GM12865 (cell line): ENCODE results near the gene COMMD4.
"Not testable (repeated sequence)": the region's sequence is repeated elsewhere in the genome, so short reads cannot be mapped to it uniquely, and the experiment has no call there.

Source experiments
- DNase-seq: peaks from one replicate; pipeline ENCODE4 v3.0.0; 2010; ENCODE audit warnings: low read depth
- H3K4me3 ChIP-seq: 2 replicates; pipeline ENCODE4 v1.5.1; 2011; ENCODE audit warnings: mild to moderate bottlenecking, low read depth, low read length, control low read depth
- TF ChIP-seq, protein P1 (sequence below): IDR thresholded peaks from 2 replicates; pipeline ENCODE4 v1.5.1; 2011; ENCODE audit warnings: low read length, control low read depth, low read depth, inconsistent platforms; ENCODE audit not compliant: insufficient read depth; ENCODE audit errors: missing control alignments

COMMD4 gene

DNA sequence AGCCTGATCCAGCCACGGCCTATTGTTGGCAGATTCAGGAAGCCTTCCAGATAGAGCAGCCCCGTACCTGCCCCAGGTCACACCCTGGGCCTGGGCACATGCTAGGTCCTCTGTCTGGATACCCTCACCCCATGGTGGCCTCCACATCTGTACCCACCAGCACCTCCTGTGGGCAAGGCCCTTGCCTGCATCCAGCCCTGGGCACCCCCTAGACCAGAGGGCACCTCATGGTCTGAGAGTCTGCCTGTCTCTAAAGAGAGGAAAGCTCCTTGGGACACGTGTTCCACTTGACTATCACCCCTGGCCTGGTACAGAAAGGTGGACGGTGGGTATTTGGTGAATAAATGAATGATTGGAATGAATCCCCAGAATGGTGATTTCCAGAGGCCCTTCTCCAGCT, 8.9 kb upstream of the COMMD4 start:
- H3K4me3 ChIP-seq, result no peak overlapping the region
- TF ChIP-seq, protein P1, sequence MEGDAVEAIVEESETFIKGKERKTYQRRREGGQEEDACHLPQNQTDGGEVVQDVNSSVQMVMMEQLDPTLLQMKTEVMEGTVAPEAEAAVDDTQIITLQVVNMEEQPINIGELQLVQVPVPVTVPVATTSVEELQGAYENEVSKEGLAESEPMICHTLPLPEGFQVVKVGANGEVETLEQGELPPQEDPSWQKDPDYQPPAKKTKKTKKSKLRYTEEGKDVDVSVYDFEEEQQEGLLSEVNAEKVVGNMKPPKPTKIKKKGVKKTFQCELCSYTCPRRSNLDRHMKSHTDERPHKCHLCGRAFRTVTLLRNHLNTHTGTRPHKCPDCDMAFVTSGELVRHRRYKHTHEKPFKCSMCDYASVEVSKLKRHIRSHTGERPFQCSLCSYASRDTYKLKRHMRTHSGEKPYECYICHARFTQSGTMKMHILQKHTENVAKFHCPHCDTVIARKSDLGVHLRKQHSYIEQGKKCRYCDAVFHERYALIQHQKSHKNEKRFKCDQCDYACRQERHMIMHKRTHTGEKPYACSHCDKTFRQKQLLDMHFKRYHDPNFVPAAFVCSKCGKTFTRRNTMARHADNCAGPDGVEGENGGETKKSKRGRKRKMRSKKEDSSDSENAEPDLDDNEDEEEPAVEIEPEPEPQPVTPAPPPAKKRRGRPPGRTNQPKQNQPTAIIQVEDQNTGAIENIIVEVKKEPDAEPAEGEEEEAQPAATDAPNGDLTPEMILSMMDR, result no peak
- DNase-seq, result no peak

DNA sequence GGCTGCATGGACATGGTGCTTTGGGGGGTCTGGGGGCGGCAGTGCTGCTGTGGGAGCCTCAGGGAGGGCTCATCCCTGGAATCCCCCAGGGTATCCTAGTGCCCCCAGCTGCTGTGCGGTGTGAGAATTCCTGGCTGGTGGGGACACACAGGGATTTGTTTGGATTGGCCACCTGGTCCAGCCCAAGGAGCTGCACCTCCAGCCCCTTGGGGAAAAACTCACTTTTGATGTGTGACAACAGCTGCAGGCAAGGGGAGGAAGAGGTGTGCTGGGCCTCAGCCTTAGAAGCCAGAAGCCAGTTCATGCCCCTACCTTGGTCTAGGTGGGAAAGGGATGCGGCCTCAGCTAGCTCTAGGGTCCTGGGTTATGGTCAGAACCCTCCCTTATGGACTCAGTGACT, 8.4 kb upstream of the COMMD4 start:
- no peak overlapping the region for H3K4me3 ChIP-seq
- no peak for DNase-seq
- TF ChIP-seq, protein P1, result no peak

DNA sequence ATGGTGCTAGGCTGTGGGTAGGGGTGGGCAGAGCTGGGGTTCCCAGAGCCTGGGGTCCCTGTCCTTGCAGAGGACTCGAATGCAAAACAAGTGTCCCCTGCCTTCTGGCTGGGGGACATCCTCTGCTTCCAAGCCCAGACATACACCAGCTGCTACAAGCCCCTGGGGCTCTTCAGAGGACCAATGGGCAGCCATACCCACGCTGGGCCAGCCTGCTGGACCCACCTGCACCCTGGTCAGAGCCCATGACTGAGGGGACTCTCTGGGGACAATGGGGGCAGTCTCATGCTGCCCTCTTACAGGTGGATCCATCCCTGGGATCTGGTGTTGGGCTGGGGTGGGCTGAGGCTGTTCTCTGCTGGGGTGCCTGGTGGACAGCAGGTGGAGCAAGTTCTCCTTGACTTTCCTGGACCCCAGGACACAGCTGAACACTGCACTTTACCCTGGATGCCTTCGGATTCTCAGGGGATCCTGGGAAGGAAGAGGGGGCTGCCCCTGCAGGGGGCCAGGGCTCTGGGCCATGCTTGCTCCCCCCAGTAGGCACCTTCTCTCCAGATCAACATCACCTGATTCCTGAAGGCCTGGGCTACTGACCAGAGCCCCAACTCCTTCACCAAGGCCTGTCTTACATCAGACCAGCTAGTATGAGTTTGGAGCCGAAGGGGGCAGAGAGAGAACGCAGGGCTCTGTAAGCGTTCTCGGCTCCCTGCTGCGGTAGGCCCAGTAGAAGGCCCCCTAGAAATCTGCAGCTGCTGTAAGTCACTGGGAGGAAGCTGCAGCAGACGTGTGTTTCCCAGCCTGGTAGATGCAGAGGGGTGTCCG, 7.2 kb upstream of the COMMD4 start:
- TF ChIP-seq, protein P1, result no peak
- no peak overlapping the region for H3K4me3 ChIP-seq
- DNase-seq, result no peak

DNA sequence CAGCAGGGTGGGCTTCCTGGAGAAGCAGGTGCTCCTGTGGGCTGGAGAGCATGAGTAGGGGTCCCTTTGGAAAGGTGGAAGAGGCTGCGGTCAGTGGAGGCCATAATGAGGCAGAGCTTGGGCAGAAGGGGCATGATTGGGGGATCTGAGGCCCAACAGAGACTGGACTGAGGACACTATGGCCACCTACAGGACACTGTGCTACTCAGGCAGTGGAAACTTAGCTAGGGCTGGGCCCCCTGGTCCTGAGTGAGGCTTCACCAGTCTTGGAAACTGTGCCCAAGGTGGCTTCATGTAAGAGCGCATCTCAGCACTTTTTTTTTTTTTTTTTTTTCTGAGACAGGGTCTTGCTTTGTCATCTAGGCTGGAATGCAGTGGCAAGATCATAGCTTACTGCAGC, 6.3 kb upstream of the COMMD4 start:
- DNase-seq, result no peak
- TF ChIP-seq, protein P1, result no peak
- H3K4me3 ChIP-seq, result no peak overlapping the region

DNA sequence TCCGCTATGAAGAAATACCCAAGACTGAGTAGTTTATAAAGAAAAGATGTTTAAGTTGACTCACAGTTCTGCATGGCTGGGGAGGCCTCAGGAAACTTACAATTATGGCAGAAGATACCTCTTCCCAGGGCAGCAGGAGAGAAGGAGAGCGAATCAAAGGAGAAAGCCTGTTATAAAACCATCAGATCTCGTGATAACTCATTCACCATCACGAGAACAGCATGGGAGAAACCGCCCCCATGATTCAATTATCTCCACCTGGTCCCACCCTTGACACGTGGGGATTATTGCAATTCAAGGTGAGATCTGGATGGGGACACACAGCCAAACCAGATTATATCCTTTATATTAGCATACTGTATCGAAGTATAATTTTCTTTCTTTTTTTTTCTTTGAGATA, 3.8 kb upstream of the COMMD4 start:
- not testable (repeated sequence) for DNase-seq, H3K4me3 ChIP-seq

DNA sequence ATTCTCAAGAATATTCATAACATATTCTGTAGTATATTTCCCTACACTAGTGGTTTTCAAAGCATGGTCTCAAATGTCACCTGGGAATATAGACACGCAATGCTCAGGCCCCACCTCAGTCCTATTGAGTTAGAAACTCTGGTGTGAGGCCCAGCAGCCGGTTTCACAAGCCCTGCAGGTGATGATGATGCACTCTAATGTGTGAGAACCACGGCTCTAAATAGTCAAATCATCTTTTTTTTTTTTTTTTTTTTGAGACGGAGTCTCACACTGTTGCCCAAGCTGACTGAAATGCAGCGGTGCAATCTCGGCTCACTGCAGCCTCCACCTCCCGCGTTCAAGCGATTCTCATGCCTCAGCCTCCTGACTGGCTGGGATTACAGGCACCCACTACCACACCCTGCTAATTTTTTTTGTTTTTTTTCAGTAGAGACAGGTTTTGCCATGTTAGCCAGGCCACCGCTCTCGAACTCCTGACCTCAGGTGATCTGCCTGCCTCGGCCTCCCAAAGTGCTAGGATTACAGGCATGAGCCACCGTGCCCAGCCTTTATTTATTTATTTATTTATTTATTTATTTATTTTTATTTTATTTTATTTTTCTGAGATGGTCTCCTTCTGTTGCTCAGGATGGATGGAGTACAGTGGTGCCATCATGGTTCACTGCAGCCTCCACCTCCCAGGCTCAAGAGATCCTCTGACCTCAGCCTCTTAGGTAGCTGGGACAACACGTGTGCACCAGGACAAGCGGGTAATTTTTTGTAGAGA, 2.0 kb upstream of the COMMD4 start:
- DNase-seq, result peak; percentile 36
- H3K4me3 ChIP-seq, result not testable (repeated sequence)

DNA sequence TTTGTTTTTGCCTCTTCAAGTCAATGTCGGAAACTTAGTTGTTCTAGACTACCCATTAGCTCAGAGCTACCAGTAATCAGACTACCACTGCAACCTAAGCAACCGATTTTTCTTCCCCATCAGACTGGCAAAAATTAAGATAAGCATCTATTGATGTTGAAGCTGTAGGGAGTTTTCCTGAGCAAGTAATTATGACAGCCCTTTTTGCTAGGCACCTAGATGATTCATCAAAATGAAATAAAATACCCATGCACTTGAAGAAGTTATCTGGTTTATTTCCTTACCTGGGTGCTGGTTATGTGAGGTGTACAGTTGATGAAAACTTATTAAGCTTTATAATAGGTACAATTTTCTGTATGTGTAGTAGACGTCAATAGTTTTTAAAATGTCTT, 554 bp upstream of the COMMD4 start:
- H3K4me3 ChIP-seq, result peak overlapping the region; percentile 88
- DNase-seq, result no peak
- TF ChIP-seq, protein P1, result no peak

DNA sequence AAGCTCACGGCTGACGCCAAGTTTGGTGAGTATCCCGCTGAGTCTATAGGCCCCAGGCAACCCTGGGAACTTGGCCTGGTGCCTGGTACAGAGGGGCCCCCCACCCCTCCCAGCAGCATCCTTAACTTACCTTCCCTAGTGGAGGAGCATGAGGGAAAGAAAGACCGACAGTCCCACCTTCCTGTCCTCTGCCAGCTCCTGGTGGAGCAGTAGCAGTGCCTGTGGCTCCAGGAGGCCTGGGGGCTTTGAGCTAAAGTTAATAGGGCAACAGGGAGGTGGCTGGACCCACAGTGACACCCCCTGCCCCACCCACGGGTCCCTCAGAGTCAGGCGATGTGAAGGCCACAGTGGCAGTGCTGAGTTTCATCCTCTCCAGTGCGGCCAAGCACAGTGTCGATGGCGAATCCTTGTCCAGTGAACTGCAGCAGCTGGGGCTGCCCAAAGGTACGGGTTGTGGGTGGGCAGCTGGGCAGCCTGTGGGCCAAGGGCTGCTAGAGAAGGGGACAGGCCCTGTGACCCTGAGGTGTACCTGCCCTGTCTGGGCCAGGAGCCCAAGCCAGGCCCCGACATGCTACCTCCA, 2.9 kb downstream of the COMMD4 start:
- no peak overlapping the region for H3K4me3 ChIP-seq
- no peak for DNase-seq
- TF ChIP-seq, protein P1, result no peak
